Cortex of kidney (tissue), 1 donor: ENCODE results near the gene SRCIN1.

Source experiments
- DNase-seq: peaks from one replicate; lab custom pipeline; 2025; lab: John Stamatoyannopoulos, UW

The SRCIN1 gene

DNA sequence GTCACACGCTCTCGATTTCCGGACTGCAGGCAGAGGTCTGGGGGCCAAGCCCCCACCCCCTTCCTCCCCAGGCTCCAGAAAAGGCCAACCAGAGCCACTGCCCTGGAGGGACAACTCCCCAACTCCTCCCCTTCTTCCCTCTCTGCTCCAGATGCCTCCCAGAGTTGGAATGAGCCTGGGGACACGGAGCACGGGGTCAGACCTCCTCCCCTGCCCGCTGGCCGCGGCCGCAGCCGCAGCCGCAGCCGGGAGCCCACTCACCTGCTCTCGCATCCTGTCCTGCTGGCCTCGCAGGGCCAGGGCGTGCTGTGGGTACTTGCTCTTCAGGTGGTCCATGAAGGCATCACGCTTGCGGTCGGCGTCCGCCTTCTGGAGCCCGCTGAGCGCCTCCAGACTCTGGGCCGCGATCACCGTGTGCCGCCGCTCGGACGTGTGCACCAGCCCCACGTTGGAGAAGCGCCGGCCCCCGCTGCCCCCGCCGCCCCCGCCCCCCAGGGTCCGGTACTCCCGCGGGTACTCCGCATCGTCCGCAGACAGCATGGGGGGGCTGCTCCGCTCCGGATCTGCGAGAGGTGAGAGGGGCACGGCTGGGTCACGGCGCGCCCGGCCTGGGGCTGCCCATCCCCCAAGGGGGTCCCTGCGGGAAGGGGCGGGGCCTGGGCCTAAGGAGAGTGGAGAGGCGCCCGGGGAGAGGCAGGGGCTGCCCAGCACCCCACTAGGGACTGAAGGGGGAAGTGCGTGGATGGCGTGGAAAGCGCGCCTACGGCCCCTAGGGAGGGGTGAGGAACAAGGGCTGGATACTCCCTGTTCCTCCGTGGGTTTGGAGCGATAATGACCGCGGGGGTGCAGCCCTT, 27.3 kb downstream of the SRCIN1 start:
- DNase-seq, result no peak

DNA sequence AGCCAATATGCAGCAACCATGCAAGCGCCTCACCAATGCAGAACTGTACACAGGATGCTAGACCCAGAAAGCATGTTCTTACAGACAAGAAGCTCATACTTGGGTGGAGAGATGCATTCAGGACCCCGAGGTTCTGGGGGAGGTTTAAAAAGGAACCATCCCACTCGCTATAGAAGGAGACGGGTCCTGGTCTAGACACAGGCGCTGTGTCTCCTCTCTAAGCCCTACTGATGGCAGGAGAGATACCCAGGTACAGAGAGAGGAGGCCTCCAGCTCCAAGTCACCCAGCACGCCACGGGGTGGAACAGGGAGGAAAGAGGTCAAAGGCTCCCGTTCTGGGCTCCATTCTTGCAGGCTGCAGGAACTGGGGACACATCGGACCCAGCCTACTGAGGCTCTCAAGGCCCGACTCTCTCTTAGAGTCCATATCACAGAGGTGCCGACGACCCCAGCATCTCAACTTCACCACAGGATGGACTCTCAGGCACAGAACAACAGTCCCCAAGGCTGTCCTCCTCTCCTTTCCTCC, 28.0 kb downstream of the SRCIN1 start:
- no peak for DNase-seq

DNA sequence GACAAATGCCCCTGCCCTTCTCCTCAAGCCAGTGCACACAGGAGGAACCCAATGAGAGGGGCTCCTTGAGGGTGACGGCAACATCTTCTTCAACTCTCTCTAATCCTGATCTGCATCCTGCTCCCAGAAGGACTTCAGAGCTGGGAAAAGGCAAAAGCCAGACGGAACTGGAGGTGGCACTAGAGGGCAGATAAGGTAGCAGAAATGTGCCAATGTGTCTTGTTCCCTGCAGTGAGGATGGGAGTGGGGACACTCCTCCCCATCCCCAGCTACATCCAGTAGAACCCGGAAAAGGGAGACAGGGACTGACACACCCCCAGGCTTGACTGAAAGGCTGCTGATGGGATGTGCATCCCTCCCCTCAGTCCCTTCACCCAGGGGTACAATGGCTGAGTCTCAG, 28.5 kb downstream of the SRCIN1 start:
- no peak for DNase-seq

DNA sequence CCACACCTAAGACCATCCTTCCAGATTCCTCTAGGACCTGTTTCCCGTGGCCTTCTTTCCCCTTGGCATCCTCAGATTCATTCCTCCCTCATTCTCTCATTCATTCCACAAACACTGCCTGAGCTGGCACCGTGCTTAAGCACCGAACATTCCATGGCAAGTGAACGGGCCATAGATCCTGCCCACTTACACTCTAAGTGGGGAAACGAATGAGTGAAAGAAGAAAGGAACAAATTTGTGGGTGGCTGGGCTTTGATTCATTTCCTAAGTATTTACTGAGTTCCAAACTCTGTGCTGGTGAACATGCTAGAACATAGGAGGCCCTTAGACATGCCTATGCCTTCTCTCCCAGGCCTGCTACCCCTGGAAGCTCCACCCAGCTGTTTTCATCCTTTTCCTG, 30.0 kb downstream of the SRCIN1 start:
- no peak for DNase-seq

DNA sequence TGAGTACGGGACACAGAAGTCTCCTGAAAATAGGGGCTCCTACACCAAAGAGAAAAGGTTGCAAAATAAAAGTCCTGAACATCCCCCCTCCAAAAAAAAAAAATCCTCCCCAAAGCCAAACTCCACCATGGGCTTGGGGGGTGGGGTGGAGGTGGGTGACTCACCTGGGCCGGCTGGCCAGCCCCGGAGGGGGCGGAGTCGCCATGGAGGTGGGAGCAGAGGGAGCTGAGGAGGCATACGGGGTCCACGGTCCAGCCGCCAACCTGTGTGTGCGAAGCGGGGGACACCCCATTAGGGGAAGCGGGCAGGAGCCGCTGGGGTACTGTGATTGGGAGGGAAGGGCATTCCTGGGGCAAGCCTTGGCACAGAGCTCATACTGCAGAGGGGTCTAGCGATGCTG, 31.0 kb downstream of the SRCIN1 start:
- no peak for DNase-seq

DNA sequence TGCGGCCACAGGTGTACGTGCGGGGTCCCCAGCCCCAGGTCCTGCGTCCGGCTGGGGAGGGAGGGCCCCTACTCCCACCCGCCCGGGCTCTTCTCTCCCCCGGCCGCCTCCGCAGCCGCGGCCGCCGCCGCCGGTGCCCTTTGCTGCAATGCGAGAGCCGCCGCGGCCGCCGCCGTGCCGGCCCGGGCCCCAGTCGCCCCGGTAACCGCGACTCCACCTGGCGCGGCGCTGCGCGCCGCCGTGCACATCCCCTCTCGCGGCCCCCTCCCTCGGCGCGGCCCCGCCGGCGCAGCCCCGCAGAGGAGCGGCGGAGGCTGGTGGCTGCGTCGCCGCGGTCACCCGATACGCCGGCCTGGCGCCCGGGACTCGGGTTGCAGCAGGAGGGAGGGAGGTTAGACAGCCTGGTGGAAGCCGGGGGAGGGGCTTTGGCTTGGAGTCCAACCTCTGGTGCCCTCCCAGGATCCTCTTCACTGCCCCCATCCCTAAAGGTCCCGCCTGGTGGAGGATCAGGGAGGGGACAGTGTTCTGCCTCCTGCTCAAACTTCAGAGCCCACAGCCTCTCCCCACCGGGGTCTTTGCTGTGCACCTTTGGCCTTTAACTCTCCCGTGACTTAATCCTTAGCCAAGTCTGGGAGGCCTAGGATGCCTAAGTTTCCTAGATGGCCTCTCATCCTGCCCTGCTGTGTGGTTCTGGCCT, 32.9 kb downstream of the SRCIN1 start:
- no peak for DNase-seq

DNA sequence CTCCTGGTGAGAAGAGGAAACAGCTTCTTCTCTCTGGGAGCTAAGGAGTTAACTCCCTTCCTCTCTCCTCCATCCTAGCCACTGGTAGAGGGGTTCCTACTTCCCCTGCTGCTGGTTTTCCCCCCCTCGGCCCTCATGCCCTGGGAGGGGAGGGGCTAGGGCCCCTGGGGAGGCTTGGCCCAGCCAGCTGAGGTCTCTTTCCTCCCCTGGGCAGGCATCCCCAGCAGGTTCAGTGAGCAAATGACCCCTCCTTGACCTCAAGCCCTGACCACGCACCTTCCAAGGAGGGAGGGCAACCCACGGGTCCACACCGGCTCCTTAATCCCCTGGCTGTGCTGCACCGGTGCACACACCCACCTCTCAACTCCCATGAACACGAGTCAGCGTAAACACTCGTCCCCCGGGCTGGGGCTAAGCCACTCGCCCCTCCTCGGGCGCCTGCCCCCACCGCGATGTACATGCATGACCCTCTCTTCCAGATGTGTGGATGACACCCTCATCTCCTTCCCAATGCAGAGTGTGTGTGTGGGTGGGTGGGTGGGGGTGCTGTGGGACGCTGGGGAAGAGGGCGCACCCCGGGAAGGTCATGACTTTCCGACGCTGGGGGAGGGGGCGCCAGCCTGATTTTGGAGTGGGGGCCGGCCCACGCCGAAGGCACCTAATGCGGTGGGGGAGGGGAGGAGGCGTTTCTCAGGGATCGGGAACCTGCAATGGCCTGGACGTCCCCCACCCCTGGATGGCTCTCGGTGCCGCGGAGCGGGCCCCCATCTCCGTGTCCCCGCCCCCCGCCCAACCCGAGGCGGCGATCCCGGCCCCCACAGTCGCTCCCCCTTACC, 33.7 kb downstream of the SRCIN1 start:
- no peak for DNase-seq

DNA sequence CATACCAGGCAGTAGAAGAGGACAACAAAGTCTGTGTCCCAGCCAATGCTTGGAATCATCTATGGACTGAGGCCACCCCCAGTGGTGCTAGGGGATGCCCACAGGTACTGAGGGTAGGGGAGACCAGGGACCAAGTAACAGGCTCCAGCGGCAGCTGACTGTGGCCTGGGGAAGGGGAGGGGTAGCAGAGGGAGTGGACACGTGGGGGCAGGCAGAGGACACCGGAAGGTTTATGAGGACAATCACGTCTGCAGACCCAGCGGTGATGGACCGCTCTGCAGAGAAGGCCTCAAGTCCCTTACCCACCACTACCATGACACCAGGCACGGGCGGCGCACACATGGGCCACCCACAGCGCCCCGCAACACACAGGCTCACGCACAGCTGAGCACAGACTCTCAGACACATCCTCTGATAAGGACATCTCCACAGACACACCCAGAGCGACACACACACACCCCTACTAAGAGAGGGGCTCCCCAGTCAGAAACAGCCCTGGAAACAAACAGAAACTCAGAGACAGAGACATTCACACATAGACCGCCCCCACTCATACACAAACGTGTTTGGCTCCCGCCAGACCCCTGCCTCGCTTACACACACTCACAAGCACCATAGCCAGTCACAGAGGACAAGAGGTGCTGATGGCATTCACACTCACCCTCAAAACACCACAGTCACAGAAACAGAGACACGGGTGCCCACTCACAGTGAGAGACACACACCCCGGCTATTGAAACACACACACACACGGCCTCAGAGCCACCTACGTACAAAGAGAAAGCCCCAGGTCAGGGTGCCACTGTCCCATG, 35.8 kb downstream of the SRCIN1 start:
- no peak for DNase-seq

DNA sequence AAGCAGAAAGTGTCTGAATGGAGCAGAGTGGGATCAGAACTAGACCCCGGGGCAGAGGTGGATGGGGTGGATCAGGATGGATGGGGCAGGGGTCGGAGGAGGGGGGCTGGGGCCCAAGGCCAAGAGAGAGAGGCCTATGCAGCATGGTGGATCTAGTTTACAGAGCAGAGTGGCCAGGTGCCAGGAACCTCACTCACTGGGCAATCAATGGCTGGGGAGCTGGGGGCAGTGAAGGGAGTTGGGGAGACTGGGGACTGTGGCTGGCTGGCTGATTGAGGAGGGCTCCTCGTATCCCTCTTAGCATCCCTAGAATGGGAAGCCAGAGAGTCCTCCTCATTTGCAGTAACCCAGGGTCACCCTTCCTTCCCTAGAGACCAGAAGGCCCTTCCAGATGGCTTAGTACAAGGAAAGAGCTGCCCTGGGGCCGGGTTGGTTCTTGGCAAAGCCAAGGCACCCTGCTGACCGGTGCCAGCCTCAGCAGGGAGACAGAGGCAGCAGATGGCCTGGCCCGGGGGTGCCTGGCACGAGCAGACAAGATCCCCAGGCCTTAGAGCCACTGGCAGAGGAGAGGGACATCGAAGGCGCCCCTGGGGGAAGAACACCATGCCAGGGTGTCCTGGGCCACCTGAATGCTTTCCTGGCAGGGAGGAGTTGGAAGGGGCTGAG, 36.8 kb downstream of the SRCIN1 start:
- DNase-seq, result no peak

DNA sequence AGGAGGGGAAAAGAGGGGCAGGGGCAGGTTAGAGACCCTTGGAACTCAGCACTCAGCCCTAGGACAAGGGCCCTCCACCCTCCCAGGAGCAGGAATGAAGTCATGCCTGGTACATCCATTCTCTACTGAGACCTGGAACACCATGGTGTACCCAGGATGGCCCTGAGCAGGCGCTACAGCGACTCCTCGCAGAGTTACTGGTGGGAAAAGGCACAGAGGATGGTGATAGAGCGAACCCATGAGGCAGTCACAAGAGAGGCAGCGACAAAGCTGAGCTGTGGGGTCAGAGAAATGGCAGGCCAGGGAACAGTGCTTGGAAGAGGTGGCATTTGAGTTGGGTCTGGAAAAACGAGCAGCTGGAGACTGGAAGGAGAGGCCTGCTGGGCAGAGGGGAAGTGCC, 37.5 kb downstream of the SRCIN1 start:
- no peak for DNase-seq

DNA sequence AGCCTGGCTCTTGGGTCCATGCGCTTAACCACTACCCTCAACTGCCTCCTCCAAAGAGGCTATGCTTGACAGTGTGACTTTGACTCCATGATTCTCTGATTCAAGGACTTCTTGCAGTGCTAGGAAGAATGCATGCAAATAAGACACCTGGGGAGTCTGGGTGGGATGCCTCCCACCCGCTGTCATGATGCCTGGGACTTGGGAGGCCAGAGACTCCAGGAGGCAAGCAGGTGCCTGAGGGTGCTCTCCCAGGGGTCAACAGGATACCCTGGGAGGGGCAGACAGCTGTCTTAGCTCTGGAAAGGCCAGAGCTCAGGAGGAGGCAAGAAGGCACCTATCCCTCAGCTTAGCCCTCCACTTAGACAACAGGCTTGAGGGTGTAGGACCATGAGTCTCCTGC, 38.4 kb downstream of the SRCIN1 start:
- no peak for DNase-seq

DNA sequence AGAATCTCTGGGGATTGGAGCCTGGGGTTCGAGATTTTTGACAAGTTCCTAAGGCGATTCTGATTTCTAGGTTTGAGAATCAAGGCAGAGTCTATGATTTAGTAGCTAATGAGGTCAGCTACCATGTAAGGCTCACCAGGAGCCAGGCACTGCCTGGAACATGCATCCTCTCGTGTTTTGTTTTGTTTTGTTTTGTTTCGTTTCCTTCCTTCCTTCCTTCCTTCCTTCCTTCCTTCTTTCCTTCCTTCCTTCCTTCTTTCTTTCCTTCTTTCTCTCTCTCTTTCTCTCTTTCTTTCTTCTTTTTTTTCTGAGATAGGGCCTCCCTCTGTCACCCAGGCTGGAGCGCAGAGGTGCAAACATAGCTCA, 39.1 kb downstream of the SRCIN1 start:
- no peak for DNase-seq

DNA sequence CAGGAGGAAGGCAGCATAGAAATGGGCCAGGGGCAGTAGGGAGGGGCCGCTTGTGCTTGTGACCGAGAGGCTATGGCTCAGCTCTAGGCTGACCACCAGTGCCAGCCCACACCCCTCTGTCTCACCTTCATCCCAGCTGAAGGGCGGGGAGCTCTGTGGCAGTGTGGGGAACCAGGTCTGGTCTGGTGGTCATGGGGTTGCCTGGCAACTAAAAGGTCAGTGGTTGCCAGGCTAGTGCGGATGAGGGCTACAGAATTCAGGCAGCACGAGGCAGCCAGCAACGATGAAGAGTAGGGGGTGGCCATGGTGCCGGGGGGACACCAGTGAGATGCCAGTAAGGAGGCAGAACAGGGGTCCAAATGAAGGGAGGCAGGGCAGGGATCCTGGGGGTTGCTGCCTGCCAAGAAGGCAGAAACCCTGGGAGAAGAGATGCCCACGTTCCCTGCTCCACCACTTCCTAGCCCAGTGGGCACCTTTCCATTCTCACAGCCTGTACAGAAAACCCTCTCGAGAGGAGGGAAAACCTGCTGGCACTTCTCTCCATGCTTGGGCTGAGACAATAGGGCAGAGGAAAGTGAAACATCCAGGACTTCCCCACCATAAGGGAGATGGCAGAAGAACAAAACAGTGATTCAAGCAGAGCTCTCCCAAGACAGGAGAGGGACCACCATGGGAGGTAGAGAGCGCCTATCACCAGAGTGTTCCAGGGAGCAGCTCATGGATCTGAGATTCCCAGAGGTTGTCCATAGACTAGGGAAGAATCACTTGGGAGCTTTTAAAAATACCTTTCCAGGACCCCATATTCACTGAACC, 39.7 kb downstream of the SRCIN1 start:
- DNase-seq, result no peak

DNA sequence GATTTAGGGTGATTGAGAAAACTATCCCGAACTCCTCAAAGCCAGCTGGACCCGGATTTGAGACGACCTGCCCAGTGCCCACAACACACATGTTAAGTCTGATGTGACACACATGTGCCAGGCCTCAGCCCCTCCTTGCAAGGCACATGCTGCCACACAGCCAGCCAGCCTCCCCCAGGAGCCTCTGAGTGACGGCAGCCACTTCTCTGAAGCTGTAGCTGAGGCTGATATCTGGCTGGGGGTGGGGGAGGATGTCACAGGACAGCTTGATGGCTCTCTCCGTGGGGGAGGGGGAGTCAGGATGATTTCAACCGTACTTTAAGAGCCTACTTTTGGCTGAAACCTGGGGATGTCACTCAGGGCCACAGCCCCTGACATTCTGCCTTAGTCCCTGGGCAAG, 40.9 kb downstream of the SRCIN1 start:
- no peak for DNase-seq

DNA sequence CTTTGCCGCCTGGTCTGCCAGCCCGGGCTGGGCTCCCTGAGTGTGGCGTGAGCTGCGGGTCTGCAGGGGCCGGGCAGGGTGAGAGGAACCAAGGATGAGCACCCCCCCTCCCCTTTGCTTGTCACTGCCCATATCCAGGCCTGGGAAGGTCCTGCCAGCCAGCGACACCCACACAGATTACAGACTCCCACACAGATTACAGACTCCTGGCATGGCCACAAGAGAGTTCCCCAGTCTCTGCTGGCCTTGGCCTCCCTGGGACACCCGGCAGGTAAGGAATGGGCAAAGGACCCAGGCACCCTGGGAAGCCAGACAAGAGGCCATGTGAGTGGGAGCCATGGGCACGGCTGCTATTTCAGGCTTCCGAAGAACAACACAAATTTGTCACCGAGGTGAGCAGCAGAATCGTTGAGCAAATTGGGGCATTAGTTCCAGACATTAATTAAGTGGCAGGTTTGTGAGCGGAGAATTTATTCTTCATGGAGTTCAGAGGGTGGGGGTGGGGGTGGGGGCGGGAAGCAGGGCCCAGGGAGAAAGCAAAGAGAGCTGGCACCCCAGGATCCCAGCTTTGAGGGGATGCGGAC, 41.4 kb downstream of the SRCIN1 start:
- DNase-seq, result no peak

DNA sequence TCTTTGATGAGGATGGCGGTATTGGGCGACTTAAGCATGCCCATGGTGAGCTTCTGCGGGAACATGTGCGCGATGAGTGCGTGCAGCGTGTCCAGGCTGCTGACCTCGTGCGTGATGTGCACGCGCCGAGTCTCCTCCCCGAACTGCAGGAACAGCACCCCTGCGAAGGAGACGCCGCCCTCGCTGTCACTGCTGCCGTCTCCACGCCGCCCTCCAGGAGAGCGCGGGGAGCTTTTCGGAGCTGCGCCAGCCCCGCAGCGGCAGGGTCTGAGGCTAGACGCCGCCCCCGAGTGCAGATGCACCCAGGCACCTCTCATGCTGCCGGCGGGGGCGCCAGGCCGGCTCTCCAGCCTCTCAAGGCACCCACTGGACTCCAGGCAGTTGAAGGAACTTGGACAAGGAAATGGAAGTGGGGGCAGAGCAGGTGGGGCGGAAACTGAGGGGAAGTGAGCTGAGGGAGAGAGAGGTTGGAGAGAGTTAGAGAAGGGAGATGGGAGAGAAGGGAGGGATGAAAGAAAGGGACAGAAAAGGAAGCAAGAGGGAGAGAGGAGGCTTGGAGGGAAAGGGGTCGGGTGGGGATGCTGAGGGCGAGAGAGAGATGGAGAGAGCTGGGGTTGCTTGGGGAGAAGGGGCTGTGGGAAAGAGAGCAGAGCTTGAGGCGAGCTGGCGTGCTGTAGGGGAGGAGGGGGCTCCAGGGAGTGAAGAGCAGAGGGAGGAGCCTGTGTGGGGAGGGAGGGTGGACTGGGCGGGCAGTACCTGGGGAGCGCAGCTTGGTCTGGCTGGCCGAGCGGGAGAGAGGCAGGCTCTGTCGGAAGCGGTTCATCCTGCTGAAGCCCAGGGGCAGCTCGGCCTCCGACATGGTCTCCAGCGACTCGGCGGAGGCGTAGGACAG, 42.1 kb downstream of the SRCIN1 start:
- no peak for DNase-seq

DNA sequence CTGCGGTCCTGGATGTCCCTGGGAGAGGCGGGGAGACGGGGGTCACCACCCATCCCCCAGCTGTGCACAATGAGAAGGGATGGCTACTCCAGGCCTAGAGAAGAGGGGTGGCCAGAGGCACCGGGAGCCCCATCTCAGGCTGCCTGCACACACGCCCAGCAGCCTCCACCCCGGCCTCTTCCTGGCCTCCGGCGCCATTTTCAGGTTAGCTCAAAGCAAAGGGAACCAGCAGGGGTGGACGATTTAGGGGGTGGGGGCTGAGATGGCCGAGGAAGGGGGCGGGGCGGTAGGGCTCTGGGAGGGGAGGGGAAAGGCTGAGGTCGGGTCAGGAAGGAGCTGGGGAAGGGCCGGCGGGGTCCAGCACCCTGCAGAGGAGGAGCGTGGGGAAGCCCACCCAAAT, 42.8 kb downstream of the SRCIN1 start:
- DNase-seq, result no peak

DNA sequence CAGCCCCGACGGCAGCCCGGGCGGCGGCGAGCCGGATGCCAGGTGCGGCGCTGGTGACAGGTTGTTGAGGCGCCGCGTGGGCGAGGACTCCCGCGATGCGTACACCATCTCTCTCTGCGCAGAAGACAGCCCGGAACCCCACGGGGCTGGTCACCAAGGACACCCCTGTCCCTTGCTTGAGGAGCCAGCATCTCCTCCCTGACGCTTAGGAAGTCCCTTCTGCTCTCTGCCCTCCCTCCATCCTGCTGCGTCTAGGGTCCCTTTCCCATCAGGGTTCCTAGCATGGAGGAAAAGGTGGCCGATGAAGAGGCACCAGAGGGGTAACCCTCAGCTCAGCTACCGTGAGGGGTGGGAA, 43.6 kb downstream of the SRCIN1 start:
- DNase-seq, result no peak
